H1 (cell line): Measurements from ENCODE around the gene RRAGC. TPM values are rescaled to one million over a fixed set of nuclear protein-coding genes. Genes with fewer than 3 reads are reported as not detected.

Source experiments
- BRCA1 ChIP-seq: IDR thresholded peaks from 2 replicates; pipeline ENCODE4 v1.6.1; 2012; ENCODE audit warnings: low read depth, low read length, improper control_type of control experiment
- CEBPB ChIP-seq: IDR thresholded peaks from 2 replicates; pipeline ENCODE4 v1.6.1; 2012; ENCODE audit warnings: low read depth, low read length
- CHD2 ChIP-seq: IDR thresholded peaks from 2 replicates; pipeline ENCODE4 v1.6.1; 2012; ENCODE audit warnings: low read length, improper control_type of control experiment
- CHD7 ChIP-seq: fragments of 300-600 bp; sonication (generic); IDR thresholded peaks from 2 replicates; pipeline ENCODE4 v1.7.1; 2012; ENCODE audit warnings: low read length, moderate library complexity, mild to moderate bottlenecking, inconsistent platforms; ENCODE audit not compliant: insufficient replicate concordance
- EGR1 ChIP-seq: IDR thresholded peaks from 2 replicates; pipeline ENCODE4 v1.6.1; 2011; ENCODE audit warnings: low read depth, low read length, borderline replicate concordance
- GABPA ChIP-seq: IDR thresholded peaks from 2 replicates; pipeline ENCODE4 v1.6.1; 2011; ENCODE audit warnings: mild to moderate bottlenecking, low read length, moderate library complexity, borderline replicate concordance; ENCODE audit not compliant: insufficient read depth
- GTF2F1 ChIP-seq: IDR thresholded peaks from 2 replicates; pipeline ENCODE4 v1.6.1; 2012; ENCODE audit warnings: low read depth, low read length, improper control_type of control experiment, borderline replicate concordance
- HDAC2 ChIP-seq, 2 experiments: fragments of 300-600 bp in 1 of 2; sonication (generic) in 1 of 2; IDR thresholded peaks; 2 replicates each; pipeline ENCODE4 v1.6.1; 2011 to 2012; ENCODE audit warnings: low read depth in 2 of 2, low read length in 2 of 2, mild to moderate bottlenecking in 2 of 2, moderate library complexity in 2 of 2, borderline replicate concordance in 1 of 2, inconsistent platforms in 1 of 2
- SP2 ChIP-seq: IDR thresholded peaks from 2 replicates; pipeline ENCODE4 v1.6.1; 2012; ENCODE audit warnings: mild to moderate bottlenecking, low read length, inconsistent platforms
- SRF ChIP-seq: IDR thresholded peaks from 2 replicates; pipeline ENCODE4 v1.6.1; 2011; ENCODE audit warnings: mild to moderate bottlenecking, low read depth, low read length, moderate library complexity
- polyA plus RNA-seq, 7 experiments: library from polyadenylated mRNA; depleted of rRNA in 3 of 7; stranded (reverse) in 5 of 7; unstranded in 2 of 7; fragments of >200 nt in 5 of 7; fragments of 200-250 nt in 2 of 7; gene quantifications; 1 replicate in 5 of 7; 2 replicates in 1 of 7; 4 replicates in 1 of 7; pipeline versions ENCODE4 v1.2.1 to v1.2.3, GENCODE V29; 2011 to 2013; ENCODE audit warnings: missing spikeins in 2 of 7, mixed read lengths in 2 of 7
- total RNA-seq: library from RNA; stranded (reverse); fragmentation: NEBNext Ultra II Directional; extraction: Animal tissue kit (Norgen Biotek cat#: 25700); gene quantifications from 2 replicates; pipeline ENCODE4 v1.2.1, GENCODE V29; 2021
- TF ChIP-seq, protein P1 (sequence below): IDR thresholded peaks from 2 replicates; pipeline ENCODE4 v1.6.1; 2012; ENCODE audit warnings: inconsistent platforms

RRAGC gene
- total and polyA plus RNA-seq, 2 of the 8 experiments (the other 6 are each of a cell fraction or from before 2014, with no cell fraction given): 12.0 to 16.5 TPM

GRCh38 chr1:38899560-38899959 is 40.0 kb upstream of the RRAGC start (continued):
- TF ChIP-seq CHD7 (no peak), CEBPB (no peak), CHD2 (no peak), BRCA1 (no peak), SP2 (no peak), HDAC2 (IDR thresholded peaks at IDR 0.05; ENCODE audit: borderline replicate concordance in 1 of 2, low read depth in 2 of 2, low read length in 2 of 2) (no peak), EGR1 (no peak), GABPA (no peak), GTF2F1 (no peak), SRF (no peak)
- TF ChIP-seq, protein P1, sequence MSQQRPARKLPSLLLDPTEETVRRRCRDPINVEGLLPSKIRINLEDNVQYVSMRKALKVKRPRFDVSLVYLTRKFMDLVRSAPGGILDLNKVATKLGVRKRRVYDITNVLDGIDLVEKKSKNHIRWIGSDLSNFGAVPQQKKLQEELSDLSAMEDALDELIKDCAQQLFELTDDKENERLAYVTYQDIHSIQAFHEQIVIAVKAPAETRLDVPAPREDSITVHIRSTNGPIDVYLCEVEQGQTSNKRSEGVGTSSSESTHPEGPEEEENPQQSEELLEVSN: no peak
